ELR (cell line): ENCODE measurements around the gene NKG7.

Experiments used
- DNase-seq: peaks from one replicate; pipeline ENCODE4 v3.0.0-alpha.2; 2015; ENCODE audit warnings: low read depth

NKG7 gene

DNA sequence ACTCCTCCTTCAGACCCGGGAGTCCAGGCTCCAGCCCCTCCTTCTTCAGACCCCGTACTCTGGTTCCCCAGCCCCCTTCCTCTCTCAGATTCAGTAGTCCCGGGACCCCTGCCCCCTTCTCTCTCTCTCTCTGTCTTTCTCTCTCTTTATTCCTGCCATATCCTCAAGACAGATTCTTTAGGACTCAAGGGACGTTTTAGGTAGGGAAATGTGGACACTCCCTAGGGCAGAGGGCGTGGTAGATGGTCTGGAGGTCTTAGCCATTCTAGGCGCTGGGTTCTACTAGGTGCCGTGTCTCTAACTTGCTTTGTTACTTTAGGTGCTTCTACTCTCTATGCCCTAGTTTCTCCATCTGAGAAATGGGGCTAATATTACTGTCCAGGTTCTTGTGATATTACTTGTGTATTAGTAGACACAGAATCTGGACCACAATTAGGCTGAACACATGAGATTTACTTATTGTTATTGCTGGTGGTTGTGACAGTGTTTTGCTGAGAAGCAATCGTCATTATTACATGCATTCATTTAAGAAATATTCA is 18.7 kb upstream of the NKG7 start:
- DNase-seq, result no peak

- no peak for DNase-seq
Measured at GRCh38 chr19:51389143-51389542, 16.7 kb upstream of the NKG7 start.

DNA sequence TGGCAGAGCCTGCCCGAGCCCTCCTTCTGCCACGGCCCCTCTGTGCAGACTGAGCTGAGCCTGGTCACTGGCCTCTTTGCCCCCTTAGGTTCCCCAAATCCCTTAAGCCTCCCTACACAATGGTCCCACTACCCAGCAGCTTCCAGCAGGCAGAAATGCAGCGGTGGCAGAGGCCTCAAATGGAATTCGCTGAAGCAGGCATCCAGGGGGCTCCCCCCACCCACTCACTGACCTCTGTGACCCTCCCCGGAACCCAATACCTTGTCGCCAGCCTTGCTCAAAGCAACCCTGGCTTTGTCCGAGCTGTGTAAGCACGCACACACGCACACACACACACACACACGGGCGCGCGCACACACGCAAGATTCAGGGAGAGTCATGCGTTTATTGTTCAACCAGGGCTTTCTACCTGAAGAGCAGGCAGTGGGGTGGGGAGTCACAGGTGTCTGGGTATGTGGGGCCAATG is 15.5 kb upstream of the NKG7 start, which contains the start of gene LIM2:
Gene LIM2, minus strand, starts transcription at position 51 of the 466 bp plus-strand sequence. CDS start 531 bp downstream, outside the sequence.
- no peak for DNase-seq

DNA sequence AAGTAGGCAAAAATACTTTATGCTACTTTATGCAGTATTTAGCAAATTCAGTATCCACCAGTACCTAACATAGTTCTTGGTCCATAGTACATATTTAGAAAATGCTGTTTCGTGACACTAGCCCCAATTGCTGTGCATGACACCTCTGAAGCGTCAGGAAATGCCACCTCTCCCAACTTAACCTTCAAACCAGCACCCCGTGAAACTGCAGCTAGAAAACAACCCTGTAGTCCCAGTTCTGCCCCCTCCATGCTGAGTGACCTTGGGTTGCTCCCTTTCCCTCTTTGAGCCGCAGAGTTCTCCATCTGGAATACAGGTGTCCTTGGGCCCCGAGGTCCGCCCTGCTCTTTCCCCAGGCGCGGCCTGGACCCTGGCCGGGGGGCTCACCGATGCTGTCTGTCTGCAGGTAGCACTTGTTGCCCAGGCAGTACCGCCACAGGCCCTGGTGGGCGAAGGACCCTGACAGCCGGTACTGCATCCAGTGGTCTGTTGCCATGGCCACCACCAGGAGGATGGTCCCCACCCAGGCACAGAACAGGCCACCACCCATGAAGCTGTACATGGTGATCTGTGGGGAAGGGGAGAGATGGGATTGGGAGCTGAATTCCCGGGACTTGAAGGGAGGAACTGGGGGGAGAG is 14.5 kb upstream of the NKG7 start:
- no peak for DNase-seq

DNA sequence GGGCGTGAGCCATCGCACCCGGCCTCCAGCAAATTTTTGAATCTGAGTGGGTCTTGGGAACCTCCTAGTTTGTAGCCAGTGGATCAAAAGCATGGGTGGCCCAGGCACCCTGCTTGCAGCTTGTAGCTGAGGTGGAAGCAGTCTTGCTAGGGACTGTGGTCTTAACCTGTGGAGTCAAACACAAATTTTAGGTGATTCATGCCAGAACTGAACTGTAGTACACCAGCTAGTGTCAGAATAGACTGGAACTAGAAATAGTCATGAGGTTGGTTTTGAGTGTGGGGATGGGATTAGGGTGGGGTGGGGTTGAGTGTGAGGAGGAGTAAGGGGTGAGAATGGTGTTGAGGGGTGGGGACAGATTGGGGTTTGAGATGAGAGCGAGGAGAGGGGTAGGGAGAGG is 9.6 kb upstream of the NKG7 start:
- DNase-seq, result no peak

DNA sequence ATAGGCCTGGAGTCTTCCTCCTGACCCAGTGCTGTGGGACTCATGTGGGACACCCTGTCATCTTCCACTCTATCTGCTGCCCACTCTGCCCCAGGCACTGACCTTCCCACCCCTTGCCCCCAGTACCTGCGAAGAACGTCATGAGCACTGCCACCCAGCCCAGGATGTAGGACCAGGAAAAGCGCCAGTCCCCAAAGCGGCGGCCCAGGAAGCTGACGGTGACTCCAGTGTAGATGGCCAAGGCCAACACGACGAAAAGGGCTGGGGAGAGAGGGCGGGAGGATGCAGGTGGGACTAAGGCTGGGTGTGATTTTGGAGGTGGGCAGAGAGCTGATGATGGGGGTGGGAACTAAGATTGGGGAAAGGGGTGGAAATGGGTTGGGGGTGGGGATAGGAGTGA is 7.9 kb upstream of the NKG7 start:
- no peak for DNase-seq

GRCh38 chr19:51377422-51377821 is 5.0 kb upstream of the NKG7 start:
- DNase-seq, result no peak

DNA sequence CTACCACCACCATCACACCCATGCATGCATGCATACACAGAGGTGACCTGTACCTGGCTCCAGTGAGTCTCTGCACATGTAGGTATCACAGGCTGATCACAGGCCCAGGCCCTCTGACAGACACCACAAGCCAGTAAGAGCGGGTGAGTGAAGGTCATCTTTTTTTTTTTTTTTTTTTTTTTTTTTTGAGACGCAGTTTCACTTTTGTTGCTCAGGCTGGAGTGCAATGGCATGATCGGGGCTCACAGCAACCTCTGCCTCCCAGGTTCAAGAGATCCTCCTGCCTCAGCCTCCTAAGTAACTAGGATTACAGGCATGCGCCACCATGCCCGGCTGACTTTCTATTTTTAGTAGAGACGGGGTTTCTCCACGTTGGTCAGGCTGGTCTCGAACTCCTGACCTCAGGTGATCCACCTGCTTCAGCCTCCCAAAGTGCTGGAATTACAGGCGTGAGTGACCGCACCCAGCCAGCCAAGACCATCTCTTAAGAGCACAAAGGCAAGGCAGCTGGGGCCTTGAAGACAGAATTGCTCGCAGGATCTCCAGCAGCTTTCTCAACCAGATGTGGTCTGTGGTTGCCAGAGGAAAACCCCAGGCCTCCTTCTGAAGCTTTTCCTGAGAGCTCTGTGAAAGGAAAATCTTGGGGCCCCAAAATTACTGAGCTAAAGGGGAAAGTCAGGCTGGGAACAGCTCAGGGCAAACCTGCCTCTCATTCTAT is 3.2 kb upstream of the NKG7 start:
- DNase-seq, result no peak

- no peak for DNase-seq
Measured at GRCh38 chr19:51372021-51372648, 319 bp downstream of the NKG7 start.

GRCh38 chr19:51371186-51371690 is 1.2 kb downstream of the NKG7 start:
- no peak for DNase-seq

GRCh38 chr19:51370230-51370629 is 2.2 kb downstream of the NKG7 start:
- DNase-seq, result no peak

GRCh38 chr19:51368366-51369282 is 3.8 kb downstream of the NKG7 start, which contains the start of gene CLDND2:
Gene CLDND2 (minus strand): TSS chr19:51369003. CDS start chr19:51368577, 426 bp downstream.
- DNase-seq, result peak; percentile 23

DNA sequence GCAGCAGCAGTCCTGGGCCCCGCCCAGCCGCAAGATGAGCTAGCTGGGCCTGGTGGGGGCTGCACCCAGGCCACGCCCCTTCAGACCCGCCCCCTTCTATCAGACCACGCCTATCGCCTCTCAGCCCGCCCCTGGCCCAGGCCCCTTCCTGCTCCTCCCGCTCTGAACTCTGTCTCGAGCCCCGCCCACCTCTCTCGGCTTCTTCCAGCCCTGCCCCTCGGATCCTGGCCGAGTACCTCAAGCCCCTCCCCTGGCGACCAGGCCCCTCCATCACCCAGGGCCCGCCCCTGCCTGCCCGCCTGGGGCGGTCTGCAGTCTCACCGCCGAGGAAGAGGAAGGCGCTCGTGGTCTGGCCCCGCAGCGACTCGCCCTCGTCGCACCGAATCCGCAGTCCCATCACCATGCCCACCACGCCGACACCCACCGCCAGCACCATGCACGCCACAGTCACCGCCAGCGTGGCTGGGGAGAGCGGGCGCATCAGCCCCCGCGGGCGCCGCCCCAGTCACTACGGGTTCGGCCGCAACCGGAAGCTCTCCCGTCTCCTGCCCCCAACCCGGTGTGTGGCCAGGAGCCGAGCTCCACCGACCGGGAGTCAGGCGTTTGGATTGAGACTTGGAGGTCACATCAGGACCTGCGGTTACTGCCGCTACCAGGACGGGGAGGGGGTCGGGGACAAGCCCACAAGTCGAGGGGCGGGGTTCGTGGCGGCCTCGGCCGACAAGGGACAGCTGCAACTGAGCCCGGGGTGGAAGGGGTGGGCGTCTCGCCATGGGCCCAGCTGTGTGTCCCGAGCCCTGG is 4.7 kb downstream of the NKG7 start:
- peak; percentile 98 for DNase-seq

- no peak for DNase-seq
Measured at GRCh38 chr19:51367255-51367564, 5.2 kb downstream of the NKG7 start.

DNA sequence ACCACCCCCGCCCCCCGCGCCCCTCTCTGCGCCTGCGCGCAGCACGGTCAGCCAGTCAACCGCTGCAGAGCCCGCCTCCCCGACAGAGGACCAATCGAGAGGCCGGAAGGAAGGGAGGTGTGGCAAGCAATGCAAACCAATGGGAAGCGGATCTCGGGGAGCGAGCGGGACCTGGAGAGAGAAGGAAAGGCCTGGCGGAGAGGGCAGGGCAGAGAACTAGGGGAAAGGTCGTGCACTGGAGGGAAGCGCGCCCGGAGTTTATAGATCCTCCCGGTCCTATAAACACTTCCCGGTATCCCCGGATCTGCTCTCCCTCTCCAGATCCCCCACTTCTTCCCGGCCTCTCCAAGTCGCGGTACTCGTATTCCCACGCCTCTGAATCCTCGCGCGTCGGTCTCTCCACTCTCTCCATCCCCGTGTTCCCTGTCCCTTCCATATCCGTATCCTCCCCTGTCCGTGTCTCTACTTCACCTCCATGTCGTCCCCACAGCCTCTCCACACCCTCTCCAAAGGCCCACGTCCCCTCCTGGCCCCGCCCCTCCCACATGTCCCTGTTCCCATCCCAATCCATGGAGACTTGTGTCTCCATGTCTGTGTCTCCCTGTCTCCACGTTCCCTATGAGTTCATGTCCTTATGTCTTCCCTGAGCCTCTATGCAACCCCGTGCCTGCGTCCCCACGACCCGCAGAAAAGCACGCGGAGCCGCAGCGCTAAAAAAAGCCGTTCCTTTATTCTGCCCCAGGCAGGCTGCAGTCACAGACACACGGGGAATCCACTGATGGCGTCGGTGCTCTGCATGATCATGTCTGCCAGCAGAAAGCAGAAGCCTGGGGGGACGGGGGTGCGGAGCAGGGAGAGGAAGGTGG is 5.8 kb downstream of the NKG7 start:
- peak; percentile 98 for DNase-seq

GRCh38 chr19:51365965-51366388 is 6.5 kb downstream of the NKG7 start, which contains the start of gene ETFB:
Gene ETFB (minus strand): TSS chr19:51366388. CDS start chr19:51366326, 62 bp downstream.
- DNase-seq, result no peak

GRCh38 chr19:51365211-51365964 is 7.1 kb downstream of the NKG7 start:
- DNase-seq, result peak; percentile 55

GRCh38 chr19:51364200-51365106 is 8.0 kb downstream of the NKG7 start:
- peak; percentile 60 for DNase-seq
